ENCODE results near the gene FNIP2.
"Not testable (repeated sequence)": the region's sequence is repeated elsewhere in the genome, so short reads cannot be mapped to it uniquely, and the experiment has no call there.

The FNIP2 gene

DNA sequence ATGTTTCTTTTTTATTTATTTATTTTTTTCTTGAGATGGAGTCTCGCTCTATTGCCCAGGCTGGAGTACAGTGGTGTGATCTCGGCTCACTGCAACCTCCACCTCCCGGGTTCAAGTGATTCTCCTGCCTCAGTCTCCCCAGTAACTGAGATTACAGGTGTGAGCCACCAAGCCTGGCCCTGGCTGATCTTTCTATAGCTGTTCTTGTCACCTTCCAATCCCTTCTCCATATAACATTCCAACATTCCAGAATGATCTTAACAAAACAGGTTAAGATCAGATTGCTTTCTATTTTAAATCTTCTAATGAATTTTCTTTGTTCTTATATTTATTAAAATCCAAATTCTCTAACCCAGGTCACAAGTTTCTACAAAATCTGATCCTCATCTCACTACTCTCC, 188.1 kb downstream of the FNIP2 start:
- not testable (repeated sequence) for H3K27ac ChIP-seq (ENCODE audit: extremely low read depth, low read depth, low read length)

More for the DNA sequence above, 188.1 kb downstream of the FNIP2 start:
- CTCF ChIA-PET = interaction anchor here (1.1 kb wide), 1 partner anchor 18 kb away, joined by 3 read pairs; no protein-coding TSS in a partner anchor
- H3K36me3 ChIP-seq (ENCODE audit: control insufficient read depth in 2 of 2, insufficient read depth in 1 of 2, low read length in 2 of 2); H3K4me3 ChIP-seq (ENCODE audit: low read depth, low read length); H3K4me1 ChIP-seq (ENCODE audit: control insufficient read depth, insufficient read depth, low read length); H3K9me3 ChIP-seq (ENCODE audit: control insufficient read depth, insufficient read depth, low read depth, low read length); POLR2A ChIA-PET: not testable (repeated sequence)
- TF ChIP-seq ZNF677 (tag by site-specific recombination; IDR thresholded peaks at IDR 0.05) = peak; percentile 91
